Ovary (tissue), 9 donors: ENCODE data around the gene FRY. TPM values are rescaled to one million over a fixed set of nuclear protein-coding genes. Genes with fewer than 3 reads are reported as not detected.
A peak's percentile ranks its signal among the peaks of the same experiment; 100 is the strongest.

Source experiments
- DNase-seq, 5 donors: peaks; one replicate each; pipeline ENCODE4 v3.0.0-alpha.2; 2019 to 2020
- H3K27ac ChIP-seq, 2 donors: fragments of 200-600 bp; one replicate each; pipeline versions ENCODE4 v1.5.1 to v1.8.0; 2019 to 2022
- H3K27me3 ChIP-seq: fragments of 200-600 bp; one replicate; pipeline ENCODE4 v1.8.0; 2022
- H3K36me3 ChIP-seq: fragments of 200-600 bp; sonication (generic); one replicate; pipeline ENCODE4 v1.5.1; 2019
- H3K4me1 ChIP-seq: one replicate; pipeline ENCODE4 v1.8.1; 2013; ENCODE audit warnings: mild to moderate bottlenecking, moderate library complexity; ENCODE audit not compliant: insufficient read depth
- H3K4me3 ChIP-seq: fragments of 200-600 bp; sonication (generic); one replicate; pipeline ENCODE4 v1.5.1; 2017
- H3K9me3 ChIP-seq, 2 donors: fragments of 200-600 bp in 1 of 2; sonication (generic) in 1 of 2; one replicate each; pipeline versions ENCODE4 v1.5.1 to v1.8.1; 2013 to 2019; ENCODE audit warnings: mild to moderate bottlenecking in 1 of 2, moderate library complexity in 1 of 2
- CTCF ChIP-seq, 3 donors: fragments of 450-650 bp in 2 of 3; fragments of 200-600 bp in 1 of 3; IDR thresholded peaks; one replicate each; pipeline versions ENCODE4 v1.5.1 to v1.8.0; 2016 to 2022; ENCODE audit warnings: antibody characterized with exemption in 3 of 3, mild to moderate bottlenecking in 1 of 3
- EP300 ChIP-seq: sonication (generic); formaldehyde crosslinking; IDR thresholded peaks from one replicate; pipeline ENCODE4 v1.6.1; 2017; ENCODE audit warnings: antibody characterized with exemption
- POLR2A ChIP-seq: fragments of 450-650 bp; IDR thresholded peaks from one replicate; pipeline ENCODE4 v1.6.1; 2017; ENCODE audit warnings: antibody characterized with exemption, mild to moderate bottlenecking, moderate library complexity
- WGBS, 3 donors: extraction: QIAGEN DNeasy Blood & Tissue Kit in 1 of 3; methylation state at CpG; one replicate each; pipeline versions ENCODE4 v1.1.5 to v1.1.7; 2013 to 2017; 5-methylcytosine and 5-hydroxymethylcytosine counted together
- intact Hi-C, 4 donors: fragments of 100-400 bp; cut with DNase I; formaldehyde crosslinking; loops; one replicate each; pipeline versions ENCODE4 v1.11.0 to v1.15.1; 2022 to 2023
- polyA plus RNA-seq, 2 donors: library from polyadenylated mRNA; stranded (reverse); fragments of 200-250 nt in 1 of 2; fragments of 350-450 nt in 1 of 2; fragmentation: Illumina TruSeq in 1 of 2; extraction: RNeasy Lipid Tissue Mini Kit (QIAGEN cat#74804) in 1 of 2; gene quantifications; one replicate each; pipeline ENCODE4 v1.2.3, GENCODE V29; 2013 to 2014
- total RNA-seq, 7 donors: library from RNA; depleted of rRNA in 2 of 7; stranded (reverse); fragments of >200 nt in 2 of 7; fragmentation: NEBNext Ultra II Directional in 3 of 7; extraction: Animal tissue kit (Norgen Biotek cat#: 25700) in 3 of 7; gene quantifications; one replicate each; pipeline versions ENCODE4 v1.1.0 to v1.2.4, GENCODE V29; 2016 to 2023
- donor health status: DM: no; HTN: no; CAD: no; lungs with moderate emphysema.
- donor health status: DM: no; HTN: no; CAD: no.
- donor health status: Bipolar disorder and iron deficiency.
- donor health status: DM: yes; HTN: yes; CAD: no.
- donor health status: DM: no; HTN: no; CAD: no.
- donor health status: DM: yes; HTN: yes; CAD: no.

The FRY gene
- total and polyA plus RNA-seq, 9 donors, result 11.6 to 36.7 (median 19.4) TPM

GRCh38 chr13:32262165-32262564, 230.6 kb downstream of the FRY start:
- Histone ChIP-seq H3K27me3 (no peaks in the 10 kb centered on the region), H3K36me3 (no peaks in the 10 kb centered on the region), H3K4me1 (peaks cover 3% of the 10 kb centered on the region), H3K4me3 (no peak overlapping the region), H3K9me3 (no peaks in the 10 kb centered on the region), H3K27ac (no peak overlapping the region)
- TF ChIP-seq CTCF (IDR thresholded peaks at IDR 0.05), result no peak
- no peak for TF ChIP-seq POLR2A
- TF ChIP-seq EP300, result no peak
- intact Hi-C loops, result no loop called here
- WGBS, 3 donors, result 36 to 59% (median 48%) methylated on average over 3 of the region's 3 CpGs
- DNase-seq, result no peak

- Histone ChIP-seq H3K27me3 (no peaks in the 10 kb centered on the region), H3K4me1 (peaks cover 3% of the 10 kb centered on the region), H3K4me3 (no peak overlapping the region), H3K36me3 (no peaks in the 10 kb centered on the region), H3K9me3 (no peaks in the 10 kb centered on the region), H3K27ac (no peak overlapping the region)
- 90 to 93% (median 90%) methylated on average over 1 of the region's 1 CpG for WGBS, 3 donors
- no peak for DNase-seq
- intact Hi-C loops, result no loop called here
- no peak for TF ChIP-seq CTCF (IDR thresholded peaks at IDR 0.05)
- no peak for TF ChIP-seq POLR2A
- TF ChIP-seq EP300, result no peak
These were observed 231.0 kb downstream of the FRY start for GRCh38 chr13:32262619-32263018.

- no peaks in the 10 kb centered on the region for H3K27me3 ChIP-seq
- no peaks in the 10 kb centered on the region for H3K9me3 ChIP-seq
- peak in 4 of 5 donors; percentile 27 to 56 (median 40) for DNase-seq
- no peak overlapping the region for H3K4me3 ChIP-seq
- H3K27ac ChIP-seq, result no peak overlapping the region
- TF ChIP-seq EP300, result no peak
- TF ChIP-seq POLR2A, result no peak
- no peak for TF ChIP-seq CTCF (IDR thresholded peaks at IDR 0.05)
- no peaks in the 10 kb centered on the region for H3K36me3 ChIP-seq
- peaks cover 3% of the 10 kb centered on the region for H3K4me1 ChIP-seq
- intact Hi-C loops, result no loop called here
These were observed 232.8 kb downstream of the FRY start for GRCh38 chr13:32264407-32264806.

GRCh38 chr13:32265726-32266125, 234.2 kb downstream of the FRY start:
- Histone ChIP-seq H3K36me3 (no peaks in the 10 kb centered on the region), H3K27me3 (no peaks in the 10 kb centered on the region), H3K4me3 (no peak overlapping the region), H3K27ac (no peak overlapping the region), H3K9me3 (no peaks in the 10 kb centered on the region), H3K4me1 (peaks cover 3% of the 10 kb centered on the region)
- DNase-seq, result no peak
- WGBS, 3 donors, result 40 to 51% (median 43%) methylated on average over 2 of the region's 2 CpGs
- intact Hi-C loops, result no loop called here
- TF ChIP-seq CTCF (IDR thresholded peaks at IDR 0.05) (no peak), EP300 (no peak), POLR2A (no peak)

GRCh38 chr13:32266130-32266529, 234.6 kb downstream of the FRY start:
- DNase-seq, result no peak
- peaks cover 3% of the 10 kb centered on the region for H3K4me1 ChIP-seq
- WGBS, 3 donors, result 90 to 97% (median 96%) methylated on average over 1 of the region's 1 CpG
- TF ChIP-seq POLR2A (no peak), CTCF (IDR thresholded peaks at IDR 0.05) (no peak), EP300 (no peak)
- intact Hi-C loops, result no loop called here
- H3K9me3 ChIP-seq, result no peaks in the 10 kb centered on the region
- no peak overlapping the region for H3K4me3 ChIP-seq
- H3K27me3 ChIP-seq, result no peaks in the 10 kb centered on the region
- no peaks in the 10 kb centered on the region for H3K36me3 ChIP-seq
- H3K27ac ChIP-seq, result no peak overlapping the region
